Upper lobe of left lung (tissue), 6 donors: ENCODE measurements around the gene CXCR1. TPM values are rescaled to one million over a fixed set of nuclear protein-coding genes. Genes with fewer than 3 reads are reported as not detected.

Experiments
- ATAC-seq, 2 donors: fragments of 200-7000 bp; cut with Tn5 transposase; one replicate each; pipeline ENCODE4 v1.9.1; 2022; ENCODE audit warnings: mild to moderate bottlenecking in 2 of 2, moderate library complexity in 2 of 2; ENCODE audit not compliant: low FRiP score in 2 of 2
- DNase-seq, 2 donors: peaks; one replicate each; pipeline ENCODE4 v3.0.0-alpha.2; 2019 to 2020
- H3K27ac ChIP-seq, 4 donors: fragments of 200-600 bp; sonication (generic); one replicate each; pipeline ENCODE4 v1.5.1; 2016 to 2019
- H3K27me3 ChIP-seq, 4 donors: fragments of 200-600 bp; sonication (generic); one replicate each; pipeline ENCODE4 v1.5.1; 2017 to 2019
- H3K36me3 ChIP-seq, 4 donors: fragments of 200-600 bp; sonication (generic); one replicate each; pipeline ENCODE4 v1.5.1; 2016 to 2019
- H3K4me1 ChIP-seq, 4 donors: fragments of 200-600 bp; sonication (generic); one replicate each; pipeline ENCODE4 v1.5.1; 2018 to 2019
- H3K4me3 ChIP-seq, 4 donors: fragments of 200-600 bp; sonication (generic); one replicate each; pipeline ENCODE4 v1.5.1; 2017 to 2019; ENCODE audit warnings: mild to moderate bottlenecking in 2 of 4, moderate library complexity in 1 of 4
- H3K9me3 ChIP-seq, 4 donors: fragments of 200-600 bp; sonication (generic); one replicate each; pipeline ENCODE4 v1.5.1; 2018 to 2019
- EP300 ChIP-seq, 4 donors: sonication (generic); formaldehyde crosslinking; IDR thresholded peaks; one replicate each; pipeline ENCODE4 v1.5.1; 2017; ENCODE audit warnings: antibody characterized with exemption in 4 of 4, control low read depth in 2 of 4
- POLR2A ChIP-seq, 4 donors: fragments of 450-650 bp; IDR thresholded peaks; one replicate each; pipeline ENCODE4 v1.5.1; 2016 to 2017; ENCODE audit warnings: antibody characterized with exemption in 4 of 4, mild to moderate bottlenecking in 2 of 4
- POLR2AphosphoS5 ChIP-seq, 2 donors: sonication (generic); formaldehyde crosslinking; IDR thresholded peaks; one replicate each; pipeline ENCODE4 v1.5.1; 2017; ENCODE audit warnings: antibody characterized with exemption in 2 of 2
- WGBS, 2 donors: methylation state at CpG; one replicate each; pipeline ENCODE4 v1.1.5; 2017 to 2018; 5-methylcytosine and 5-hydroxymethylcytosine counted together
- total RNA-seq, 6 donors: library from RNA; depleted of rRNA in 4 of 6; stranded (reverse); fragments of >200 nt in 4 of 6; gene quantifications; one replicate each; pipeline versions ENCODE4 v1.1.0 to v1.2.1, GENCODE V29; 2016 to 2021
- TF ChIP-seq, protein P1 (sequence below), 6 experiments: fragments of 450-650 bp in 4 of 6; fragments of 200-600 bp in 2 of 6; sonication (generic) in 2 of 6; IDR thresholded peaks; one replicate each; pipeline ENCODE4 v1.5.1; 2016 to 2019; ENCODE audit warnings: antibody characterized with exemption in 6 of 6
- donor health status: DM: no; HTN: no; CAD: no; lungs with moderate emphysema.
- donor health status: DM: no; HTN: yes; CAD: no; lungs with severe emphysema.

CXCR1 gene
- total RNA-seq, 6 donors from 2014 or later, result 1.3 to 17.2 (median 6.4) TPM

GRCh38 chr2:218130822-218131221, 35.9 kb downstream of the CXCR1 start:
- no peaks in the 10 kb centered on the region for H3K36me3 ChIP-seq
- no peak for TF ChIP-seq POLR2AphosphoS5 (IDR thresholded peaks at IDR 0.05)
- TF ChIP-seq, protein P1, sequence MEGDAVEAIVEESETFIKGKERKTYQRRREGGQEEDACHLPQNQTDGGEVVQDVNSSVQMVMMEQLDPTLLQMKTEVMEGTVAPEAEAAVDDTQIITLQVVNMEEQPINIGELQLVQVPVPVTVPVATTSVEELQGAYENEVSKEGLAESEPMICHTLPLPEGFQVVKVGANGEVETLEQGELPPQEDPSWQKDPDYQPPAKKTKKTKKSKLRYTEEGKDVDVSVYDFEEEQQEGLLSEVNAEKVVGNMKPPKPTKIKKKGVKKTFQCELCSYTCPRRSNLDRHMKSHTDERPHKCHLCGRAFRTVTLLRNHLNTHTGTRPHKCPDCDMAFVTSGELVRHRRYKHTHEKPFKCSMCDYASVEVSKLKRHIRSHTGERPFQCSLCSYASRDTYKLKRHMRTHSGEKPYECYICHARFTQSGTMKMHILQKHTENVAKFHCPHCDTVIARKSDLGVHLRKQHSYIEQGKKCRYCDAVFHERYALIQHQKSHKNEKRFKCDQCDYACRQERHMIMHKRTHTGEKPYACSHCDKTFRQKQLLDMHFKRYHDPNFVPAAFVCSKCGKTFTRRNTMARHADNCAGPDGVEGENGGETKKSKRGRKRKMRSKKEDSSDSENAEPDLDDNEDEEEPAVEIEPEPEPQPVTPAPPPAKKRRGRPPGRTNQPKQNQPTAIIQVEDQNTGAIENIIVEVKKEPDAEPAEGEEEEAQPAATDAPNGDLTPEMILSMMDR (IDR thresholded peaks at IDR 0.05), result no peak
- no peak for TF ChIP-seq EP300 (IDR thresholded peaks at IDR 0.05)
- no peak for TF ChIP-seq POLR2A (IDR thresholded peaks at IDR 0.05)
- H3K4me1 ChIP-seq, result peaks cover 0 to 5% (median 0%) of the 10 kb centered on the region in 4 donors
- DNase-seq (no peak), ATAC-seq (no peak)
- no peaks in the 10 kb centered on the region for H3K27me3 ChIP-seq
- no peak overlapping the region for H3K4me3 ChIP-seq
- H3K9me3 ChIP-seq, result no peaks in the 10 kb centered on the region
- H3K27ac ChIP-seq, result peak overlapping the region in 2 of 4 donors; percentile 12 to 83

DNA sequence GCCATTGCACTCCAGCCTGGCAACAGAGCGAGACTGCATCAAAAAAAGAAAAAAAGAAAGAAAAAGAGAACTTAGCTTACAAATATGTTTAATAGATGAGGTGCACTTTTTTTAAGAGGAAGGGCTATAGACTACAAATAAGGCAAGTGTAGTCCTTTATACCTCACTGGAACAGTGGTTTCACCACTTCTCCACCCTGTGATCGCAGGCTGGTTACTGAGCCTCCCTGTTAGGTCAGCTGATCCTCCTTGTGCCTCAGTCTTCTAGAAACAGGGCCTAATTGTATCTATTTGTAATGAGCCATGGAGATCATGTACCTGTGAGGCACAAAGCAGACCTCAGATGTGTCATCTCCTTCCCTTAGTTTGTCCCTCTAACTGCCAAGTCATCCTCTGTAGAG, 36.4 kb downstream of the CXCR1 start:
- H3K27ac ChIP-seq, result peak overlapping the region in 2 of 4 donors; percentile 12 to 83
- H3K4me3 ChIP-seq, result peak overlapping the region in 1 of 4 donors; percentile 12
- TF ChIP-seq POLR2AphosphoS5 (IDR thresholded peaks at IDR 0.05) (no peak), EP300 (IDR thresholded peaks at IDR 0.05) (no peak), POLR2A (IDR thresholded peaks at IDR 0.05) (no peak)
- TF ChIP-seq, protein P1 (IDR thresholded peaks at IDR 0.05), result no peak
- no peaks in the 10 kb centered on the region for H3K9me3 ChIP-seq
- WGBS, 2 donors, result 91 to 93% methylated on average over 2 of the region's 2 CpGs
- ATAC-seq, result no peak
- no peak for DNase-seq
- peaks cover 0 to 8% (median 0%) of the 10 kb centered on the region in 4 donors for H3K4me1 ChIP-seq
- H3K27me3 ChIP-seq, result no peaks in the 10 kb centered on the region
- H3K36me3 ChIP-seq, result no peaks in the 10 kb centered on the region

DNA sequence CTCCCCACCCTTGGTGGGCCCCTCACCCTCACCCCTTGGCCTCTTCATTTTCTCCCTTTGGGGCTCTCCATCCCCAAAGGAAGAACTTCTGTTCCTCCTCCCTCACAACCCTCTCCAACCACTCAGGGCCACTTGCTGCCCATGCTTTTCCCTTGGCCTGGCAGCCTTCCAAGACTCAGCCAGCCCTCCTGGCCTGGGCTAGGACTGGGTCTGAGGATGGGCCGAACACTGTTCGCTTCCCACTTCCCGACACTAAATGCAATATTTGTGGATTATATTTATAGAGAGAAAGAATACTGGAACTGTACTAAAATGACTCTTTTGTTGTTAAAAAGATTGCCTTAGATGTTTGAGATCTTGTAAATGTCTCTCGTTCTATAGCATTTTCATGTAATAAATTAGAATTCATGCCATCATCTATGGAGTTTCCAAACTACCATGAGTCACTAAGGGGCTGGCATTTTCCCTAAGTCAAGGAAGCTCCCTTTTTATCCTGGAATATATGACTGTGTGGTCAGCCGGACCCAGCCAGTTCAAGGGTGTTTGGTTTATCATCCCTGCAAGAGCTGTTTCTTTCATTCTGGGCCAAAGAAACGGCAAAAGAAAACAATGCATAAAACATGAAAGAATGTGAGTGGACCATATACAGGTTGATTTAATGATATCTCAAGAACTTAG, 37.2 kb downstream of the CXCR1 start:
- TF ChIP-seq POLR2AphosphoS5 (IDR thresholded peaks at IDR 0.05) (no peak), EP300 (IDR thresholded peaks at IDR 0.05) (no peak), POLR2A (IDR thresholded peaks at IDR 0.05) (no peak)
- TF ChIP-seq, protein P1 (IDR thresholded peaks at IDR 0.05), result no peak
- Histone ChIP-seq H3K9me3 (no peaks in the 10 kb centered on the region), H3K36me3 (no peaks in the 10 kb centered on the region), H3K27me3 (no peaks in the 10 kb centered on the region), H3K27ac (peak overlapping the region in 3 of 4 donors; percentile 12 to 83 (median 48)), H3K4me1 (peaks cover 0 to 14% (median 4%) of the 10 kb centered on the region in 4 donors), H3K4me3 (peak overlapping the region in 2 of 4 donors; percentile 1 to 12)
- 68 to 74% methylated on average over 6 of the region's 6 CpGs for WGBS, 2 donors
- DNase-seq, result no peak
- ATAC-seq, result no peak

DNA sequence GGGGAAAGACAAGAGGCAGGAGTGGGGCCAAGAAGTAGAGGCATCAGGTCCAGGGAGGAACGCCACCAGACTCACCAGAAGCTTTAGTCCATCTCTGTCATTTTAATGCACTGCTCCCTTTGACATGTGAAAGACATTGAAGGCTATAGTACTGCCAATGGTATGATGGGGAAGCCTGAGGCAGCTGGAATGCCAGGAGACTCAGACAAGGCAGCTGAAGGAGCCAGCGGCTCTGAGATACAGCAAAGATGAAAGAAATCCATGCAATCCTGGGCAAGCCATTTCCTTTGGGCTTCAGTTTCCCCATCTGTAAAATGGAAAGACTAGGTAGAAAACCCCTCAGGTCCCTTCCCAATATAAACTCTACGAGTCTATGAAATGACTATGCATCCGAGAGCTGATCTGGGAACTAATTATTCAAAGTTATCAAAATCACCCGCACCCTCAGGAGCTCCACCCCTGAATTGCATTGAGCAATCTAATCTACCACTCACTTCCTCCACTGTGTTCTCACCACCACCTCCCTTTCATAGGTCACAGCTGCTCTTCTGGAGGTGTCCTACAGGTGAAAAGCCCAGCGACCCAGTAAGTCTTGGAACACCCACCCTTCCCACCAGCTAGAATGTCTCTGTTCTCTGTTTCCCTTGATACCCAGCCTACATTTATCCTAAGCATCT, 37.8 kb downstream of the CXCR1 start:
- WGBS, 2 donors, result 65 to 77% methylated on average over 6 of the region's 6 CpGs
- no peaks in the 10 kb centered on the region for H3K27me3 ChIP-seq
- peaks cover 0 to 14% (median 4%) of the 10 kb centered on the region in 4 donors for H3K4me1 ChIP-seq
- peak in 1 of 2 donors; percentile 20 for ATAC-seq
- H3K36me3 ChIP-seq, result no peaks in the 10 kb centered on the region
- H3K4me3 ChIP-seq, result peak overlapping the region in 2 of 4 donors; percentile 0 to 12
- no peak for DNase-seq
- no peaks in the 10 kb centered on the region for H3K9me3 ChIP-seq
- H3K27ac ChIP-seq, result peak overlapping the region in 2 of 4 donors; percentile 61 to 83
- TF ChIP-seq POLR2AphosphoS5 (IDR thresholded peaks at IDR 0.05) (no peak), EP300 (IDR thresholded peaks at IDR 0.05) (no peak), POLR2A (IDR thresholded peaks at IDR 0.05) (no peak)
- TF ChIP-seq, protein P1 (IDR thresholded peaks at IDR 0.05), result no peak
